Thoracic aorta (tissue), 2 donors: ENCODE data around the gene TPO. TPM values are rescaled to one million over a fixed set of nuclear protein-coding genes. Genes with fewer than 3 reads are reported as not detected.
"Not testable (repeated sequence)": the region's sequence is repeated elsewhere in the genome, so short reads cannot be mapped to it uniquely, and the experiment has no call there.

ENCODE experiments used
- ATAC-seq: fragments of 150-250 bp; one replicate; pipeline ENCODE4 v1.8.0; 2017; ENCODE audit warnings: low read depth; ENCODE audit not compliant: insufficient number of reproducible peaks, low FRiP score
- DNase-seq: peaks from one replicate; pipeline ENCODE4 v3.0.0-alpha.2; 2020; ENCODE audit warnings: low spot score
- H3K27ac ChIP-seq, 2 donors: fragments of 200-600 bp; sonication (generic); 1 replicate in 1 of 2; 2 replicates in 1 of 2; pipeline ENCODE4 v1.5.1; 2016; ENCODE audit warnings: mild to moderate bottlenecking in 2 of 2, moderate library complexity in 2 of 2
- H3K27me3 ChIP-seq: fragments of 200-600 bp; sonication (generic); replicated peaks from 2 replicates; pipeline ENCODE4 v1.6.0; 2016; ENCODE audit warnings: mild to moderate bottlenecking; ENCODE audit not compliant: insufficient read depth
- H3K36me3 ChIP-seq: fragments of 200-600 bp; sonication (generic); one replicate; pipeline ENCODE4 v1.5.1; 2016
- H3K4me1 ChIP-seq, 2 donors: fragments of 200-600 bp; sonication (generic); 1 replicate in 1 of 2; 2 replicates in 1 of 2; pipeline versions ENCODE4 v1.5.1 to v1.6.0; 2016; ENCODE audit warnings: low read depth in 2 of 2, mild to moderate bottlenecking in 1 of 2; ENCODE audit not compliant: control insufficient read depth in 1 of 2
- H3K4me3 ChIP-seq: fragments of 200-600 bp; sonication (generic); 2 replicates; pipeline ENCODE4 v1.5.1; 2016; ENCODE audit warnings: mild to moderate bottlenecking
- H3K9me3 ChIP-seq: fragments of 200-600 bp; sonication (generic); 2 replicates; pipeline ENCODE4 v1.5.1; 2016
- CTCF ChIP-seq: fragments of 200-600 bp; sonication (generic); IDR thresholded peaks from one replicate; pipeline ENCODE4 v1.5.1; 2019; ENCODE audit warnings: antibody characterized with exemption
- total RNA-seq, 2 donors: library from RNA; depleted of rRNA; stranded (reverse); fragments of >200 nt; gene quantifications; one replicate each; pipeline versions ENCODE4 v1.1.0 to v1.2.3, GENCODE V29; 2016

Gene TPO
- total RNA-seq, 2 donors from 2014 or later = 8.1 to 24.1 TPM

GRCh38 chr2:1563084-1563857 is 150.0 kb downstream of the TPO start:
- Histone ChIP-seq H3K27ac (no peak overlapping the region), H3K9me3 (no peaks in the 10 kb centered on the region), H3K4me1 (peaks cover 0 to 8% of the 10 kb centered on the region in 2 donors), H3K4me3 (no peak overlapping the region), H3K36me3 (no peaks in the 10 kb centered on the region), H3K27me3 (no peaks in the 10 kb centered on the region)
- ATAC-seq (no peak), DNase-seq (no peak)
- TF ChIP-seq CTCF = no peak

DNA sequence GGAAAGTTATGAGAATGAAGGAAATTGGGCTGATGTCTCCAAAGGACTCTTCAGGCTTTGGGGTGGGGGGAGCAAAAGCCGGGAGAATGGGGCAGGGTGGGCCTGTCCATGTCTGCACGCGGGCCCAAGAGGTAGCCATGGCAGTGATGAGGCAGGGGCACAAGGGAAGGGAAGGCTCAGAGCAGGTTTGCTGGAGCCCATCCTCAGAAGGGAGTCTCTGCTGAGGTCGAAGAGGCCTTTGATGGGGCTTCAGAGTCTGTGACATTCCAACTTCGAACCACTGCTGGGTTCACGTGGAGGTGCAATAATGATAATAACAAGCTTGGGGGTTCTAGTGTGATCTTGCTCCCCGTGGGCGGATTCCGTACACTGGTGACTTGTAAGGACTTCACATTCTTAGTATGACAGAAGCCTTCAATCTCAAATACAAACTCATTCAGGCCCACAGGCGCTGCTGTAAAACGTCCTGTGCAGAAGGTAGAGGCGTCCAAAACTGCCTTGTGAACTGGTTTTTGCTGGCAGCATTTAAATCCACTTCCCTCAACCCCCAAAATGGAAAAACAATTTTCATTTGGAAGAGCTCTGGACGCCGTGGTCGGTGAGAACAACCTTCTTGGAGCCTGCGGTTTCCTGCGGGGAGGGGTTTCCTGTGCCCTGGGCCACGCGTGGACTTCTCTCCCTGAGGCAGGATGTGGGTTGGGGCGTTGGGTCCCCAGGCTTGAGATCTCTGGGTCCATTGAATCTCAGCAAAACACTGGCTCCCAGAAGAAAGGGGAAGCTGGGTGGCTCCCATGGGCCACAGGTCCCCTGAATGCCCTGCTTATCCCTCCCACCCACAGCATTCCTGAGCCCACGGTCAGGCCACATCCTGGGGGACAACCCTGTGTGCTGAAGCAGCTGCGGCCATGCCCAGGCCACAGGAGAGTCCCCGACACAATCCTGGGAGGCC is 151.0 kb downstream of the TPO start:
- no peak for DNase-seq
- Histone ChIP-seq H3K27ac (no peak overlapping the region), H3K4me1 (peaks cover 0 to 8% of the 10 kb centered on the region in 2 donors), H3K36me3 (no peaks in the 10 kb centered on the region), H3K9me3 (no peaks in the 10 kb centered on the region), H3K4me3 (no peak overlapping the region), H3K27me3 (no peaks in the 10 kb centered on the region)
- ATAC-seq = no peak
- no peak for TF ChIP-seq CTCF

DNA sequence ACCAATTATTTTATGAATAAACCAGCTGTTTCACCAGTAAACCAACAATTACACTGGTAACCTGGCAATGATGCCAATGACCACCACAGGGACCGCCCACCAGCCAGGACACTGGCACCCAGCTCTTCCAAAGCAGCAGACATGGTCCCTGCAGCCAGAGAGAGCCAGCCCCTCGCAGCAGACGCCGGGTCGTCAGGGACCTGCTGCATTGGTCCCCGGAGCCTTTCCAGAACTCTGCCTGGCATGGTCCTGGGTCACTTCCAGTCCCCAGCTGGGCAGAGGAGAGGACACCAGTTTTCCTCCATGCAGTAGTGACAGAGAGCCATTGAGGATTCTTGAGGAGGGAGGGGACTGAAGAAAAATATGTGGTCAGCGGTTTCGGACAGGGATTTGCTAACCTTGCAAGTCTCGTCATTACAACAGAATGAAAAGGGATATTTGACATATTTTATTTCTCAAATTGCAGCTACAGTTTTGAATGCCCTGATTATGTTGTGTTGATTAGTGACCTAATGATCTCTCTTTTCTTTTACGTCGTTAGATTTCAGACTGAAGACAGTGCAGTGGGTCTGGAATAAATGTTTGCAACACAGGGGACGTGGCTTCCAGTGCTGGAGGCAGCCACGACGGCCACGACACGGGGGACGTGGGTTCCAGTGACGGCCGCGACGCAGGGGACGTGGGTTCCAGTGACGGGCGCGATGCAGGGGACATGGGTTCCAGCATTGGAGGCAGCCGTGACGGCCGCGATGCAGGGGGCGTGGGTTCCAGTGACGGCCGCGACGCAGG is 154.5 kb downstream of the TPO start:
- no peak overlapping the region for H3K27ac ChIP-seq
- no peaks in the 10 kb centered on the region for H3K36me3 ChIP-seq
- DNase-seq (no peak), ATAC-seq (no peak)
- no peak overlapping the region for H3K4me3 ChIP-seq
- no peaks in the 10 kb centered on the region for H3K9me3 ChIP-seq
- H3K4me1 ChIP-seq = no peaks in the 10 kb centered on the region
- TF ChIP-seq CTCF = no peak
- H3K27me3 ChIP-seq = no peaks in the 10 kb centered on the region

DNA sequence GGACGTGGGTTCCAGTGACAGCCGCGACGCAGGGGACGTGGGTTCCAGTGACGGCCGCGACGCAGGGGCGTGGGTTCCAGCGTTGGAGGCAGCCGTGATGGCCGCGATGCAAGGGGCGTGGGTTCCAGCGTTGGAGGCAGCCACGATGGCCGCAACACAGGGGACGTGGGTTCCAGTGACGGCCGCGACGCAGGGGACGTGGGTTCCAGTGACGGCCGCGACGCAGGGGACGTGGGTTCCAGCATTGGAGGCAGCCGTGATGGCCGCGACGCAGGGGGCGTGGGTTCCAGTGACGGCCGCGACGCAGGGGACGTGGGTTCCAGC is 155.0 kb downstream of the TPO start:
- not testable (repeated sequence) for H3K4me1 ChIP-seq, DNase-seq, ATAC-seq, H3K9me3 ChIP-seq, H3K27me3 ChIP-seq, H3K27ac ChIP-seq, H3K36me3 ChIP-seq, H3K4me3 ChIP-seq

GRCh38 chr2:1569879-1570450 is 156.7 kb downstream of the TPO start:
- no peaks in the 10 kb centered on the region for H3K9me3 ChIP-seq
- DNase-seq = no peak
- no peak for TF ChIP-seq CTCF
- no peak for ATAC-seq
- H3K27ac ChIP-seq = no peak overlapping the region
- no peaks in the 10 kb centered on the region for H3K36me3 ChIP-seq
- H3K27me3 ChIP-seq = no peaks in the 10 kb centered on the region
- H3K4me3 ChIP-seq = no peak overlapping the region
- H3K4me1 ChIP-seq = no peaks in the 10 kb centered on the region
